RWPE2 (cell line): ENCODE results near the gene MAP2K1.

Experiments used
- ATAC-seq: fragments of 200-7000 bp; cut with Tn5 transposase; 3 replicates; pipeline ENCODE4 v1.9.1; 2021; ENCODE audit warnings: low read depth
- DNase-seq: peaks from one replicate; pipeline ENCODE4 v3.0.0-alpha.2; 2020; ENCODE audit warnings: low spot score
- H3K27ac ChIP-seq: fragments of 450-650 bp; 2 replicates; pipeline ENCODE4 v1.5.1; 2017; ENCODE audit warnings: mild to moderate bottlenecking; ENCODE audit not compliant: poor library complexity, severe bottlenecking
- H3K27me3 ChIP-seq: fragments of 250-450 bp; sonication (Bioruptor Pico); 2 replicates; pipeline ENCODE4 v1.5.1; 2021; ENCODE audit warnings: mild to moderate bottlenecking, moderate library complexity; ENCODE audit not compliant: insufficient read depth, poor library complexity, severe bottlenecking
- H3K36me3 ChIP-seq: fragments of 250-450 bp; sonication (Bioruptor Pico); 2 replicates; pipeline ENCODE4 v1.5.1; 2020; ENCODE audit warnings: low read depth, mild to moderate bottlenecking, moderate library complexity
- H3K4me1 ChIP-seq: fragments of 250-450 bp; sonication (Bioruptor Pico); 2 replicates; pipeline ENCODE4 v1.5.1; 2021; ENCODE audit warnings: mild to moderate bottlenecking, moderate library complexity; ENCODE audit not compliant: insufficient read depth, poor library complexity, severe bottlenecking
- H3K4me3 ChIP-seq: fragments of 250-450 bp; sonication (Bioruptor Pico); 2 replicates; pipeline ENCODE4 v1.5.1; 2021; ENCODE audit warnings: mild to moderate bottlenecking, moderate library complexity; ENCODE audit not compliant: severe bottlenecking
- H3K9me3 ChIP-seq: fragments of 250-450 bp; sonication (Bioruptor Pico); 2 replicates; pipeline ENCODE4 v1.5.1; 2021; ENCODE audit warnings: mild to moderate bottlenecking, moderate library complexity; ENCODE audit not compliant: severe bottlenecking
- CTCF ChIP-seq: fragments of 450-650 bp; IDR thresholded peaks from one replicate; pipeline ENCODE4 v1.5.1; 2017; ENCODE audit warnings: mild to moderate bottlenecking, moderate library complexity; ENCODE audit not compliant: poor library complexity, severe bottlenecking

The MAP2K1 gene

GRCh38 chr15:66535056-66535455 is 148.3 kb downstream of the MAP2K1 start:
- Histone ChIP-seq H3K4me1 (no peaks in the 10 kb centered on the region), H3K27ac (no peak overlapping the region), H3K36me3 (peaks cover 97% of the 10 kb centered on the region), H3K27me3 (no peaks in the 10 kb centered on the region), H3K9me3 (no peaks in the 10 kb centered on the region), H3K4me3 (no peak overlapping the region)
- ATAC-seq (no peak), DNase-seq (no peak)
- TF ChIP-seq CTCF = no peak
